Stimulated activated CD4-positive, alpha-beta T cell treated with anti-CD3 and anti-CD28 coated beads, Interleukin-12 subunit alpha, Interleukin-12 subunit beta, amount 100 ng/mL, for 48 hours (primary cell): ENCODE measurements around the gene SLC25A33.
A peak's percentile ranks its signal among the peaks of the same experiment; 100 is the strongest.
"Not testable (repeated sequence)": the region's sequence is repeated elsewhere in the genome, so short reads cannot be mapped to it uniquely, and the experiment has no call there.

Source experiments
- DNase-seq, 3 donors: peaks; one replicate each; pipeline ENCODE4 v3.0.0-alpha.2; 2020; ENCODE audit warnings: low read depth in 2 of 3, low spot score in 1 of 3

The SLC25A33 gene

DNA sequence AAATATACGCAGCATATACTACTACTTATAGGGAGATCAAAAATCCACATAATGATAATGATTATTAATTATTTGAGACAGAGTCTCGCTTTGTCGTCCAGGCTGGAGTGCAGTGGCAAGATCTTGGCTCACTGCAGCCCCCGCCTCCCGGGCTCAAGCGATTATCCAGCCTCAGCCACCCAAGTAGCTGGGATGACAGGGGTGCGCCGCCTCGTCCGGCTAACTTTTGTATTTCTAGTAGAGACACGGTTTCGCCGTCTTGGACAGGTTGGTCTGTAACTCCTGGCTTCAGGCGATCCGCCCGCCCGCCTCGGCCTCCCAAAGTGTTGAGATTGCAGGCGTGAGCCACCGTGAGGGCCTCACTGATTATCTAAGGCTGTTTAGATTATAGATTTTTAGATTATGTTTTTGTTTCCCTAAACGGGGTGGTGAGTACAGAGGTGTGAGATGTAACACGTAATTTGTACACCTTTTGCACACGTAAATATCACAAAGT is 548 bp upstream of the SLC25A33 start:
- DNase-seq, result no peak

DNA sequence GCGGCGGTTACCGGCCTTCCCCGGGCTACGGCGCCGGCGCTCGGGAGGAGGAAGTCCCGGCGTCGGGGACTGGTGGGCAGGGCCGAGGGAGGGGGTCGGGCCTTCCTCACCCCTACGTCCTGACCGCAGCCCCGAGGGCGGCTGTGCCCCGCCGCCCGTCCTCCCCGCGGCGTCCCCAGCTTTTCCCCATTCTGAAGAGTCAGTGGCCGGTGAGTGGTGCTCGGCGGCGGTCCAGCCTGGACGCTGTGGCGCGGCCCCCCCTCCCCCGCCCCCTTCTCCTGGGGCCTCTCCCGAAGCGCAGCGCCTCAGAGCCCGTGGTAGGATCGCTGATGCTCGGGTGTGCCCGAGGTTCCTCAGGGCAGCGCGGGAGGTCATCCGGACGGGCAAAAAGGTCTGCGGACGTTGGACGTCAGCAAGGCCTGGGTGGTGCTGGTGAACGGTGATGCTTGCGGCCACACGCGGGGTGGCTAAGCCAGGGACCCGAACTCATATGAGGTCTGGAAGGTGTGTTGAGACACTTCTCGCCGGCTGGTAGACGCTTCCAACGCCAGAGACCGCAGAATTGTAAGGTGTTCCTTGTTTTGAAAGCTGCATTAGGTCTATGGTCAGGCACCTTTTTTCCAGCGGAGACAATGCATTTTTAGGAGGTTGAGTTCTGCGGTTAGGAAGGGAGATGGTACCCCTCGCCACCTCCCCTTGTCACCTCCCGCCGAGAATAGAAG is 725 bp downstream of the SLC25A33 start:
- peak in 1 of 3 donors; percentile 38 for DNase-seq

DNA sequence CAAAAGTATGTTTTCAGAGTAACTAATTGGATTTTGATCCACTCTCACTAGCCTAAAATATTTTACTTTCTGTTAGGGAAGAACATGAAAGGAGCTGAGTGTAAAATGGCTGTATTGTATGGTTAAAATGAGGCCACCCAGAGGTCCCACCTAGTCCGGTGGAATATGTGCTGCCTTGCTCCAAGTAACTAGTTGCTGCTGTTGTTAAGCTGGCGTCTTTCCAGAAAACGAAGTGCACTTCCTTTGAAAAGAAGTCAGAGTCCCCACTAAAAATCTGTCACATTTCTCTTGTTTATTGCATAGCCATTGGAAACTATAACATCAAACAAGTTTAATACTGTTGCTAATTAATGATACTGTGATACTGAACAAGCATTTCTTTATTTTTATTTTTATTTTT is 3.2 kb downstream of the SLC25A33 start:
- DNase-seq, result no peak

DNA sequence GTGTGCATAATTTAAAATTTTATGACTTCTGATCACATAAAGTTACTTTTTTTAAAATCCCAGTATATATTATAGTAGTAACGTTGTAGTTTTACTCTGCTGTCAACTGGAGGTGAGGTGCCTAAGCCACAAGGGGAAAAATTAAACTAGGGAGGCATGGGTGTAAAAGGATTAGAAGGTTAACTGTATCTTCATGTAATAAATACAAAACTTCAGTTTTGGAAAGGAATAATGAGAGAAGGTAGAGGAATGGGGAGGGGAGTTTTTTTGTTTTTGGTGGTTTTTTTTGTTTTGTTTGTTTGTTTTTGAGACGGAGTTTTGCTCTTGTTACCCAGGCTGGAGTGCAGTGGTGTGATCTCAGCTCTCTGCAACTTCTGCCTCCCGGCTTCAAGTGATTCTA is 5.7 kb downstream of the SLC25A33 start:
- DNase-seq, result no peak

GRCh38 chr1:9549955-9550546 is 10.8 kb downstream of the SLC25A33 start:
- DNase-seq, result no peak

GRCh38 chr1:9551984-9552383 is 12.7 kb downstream of the SLC25A33 start:
- no peak for DNase-seq

DNA sequence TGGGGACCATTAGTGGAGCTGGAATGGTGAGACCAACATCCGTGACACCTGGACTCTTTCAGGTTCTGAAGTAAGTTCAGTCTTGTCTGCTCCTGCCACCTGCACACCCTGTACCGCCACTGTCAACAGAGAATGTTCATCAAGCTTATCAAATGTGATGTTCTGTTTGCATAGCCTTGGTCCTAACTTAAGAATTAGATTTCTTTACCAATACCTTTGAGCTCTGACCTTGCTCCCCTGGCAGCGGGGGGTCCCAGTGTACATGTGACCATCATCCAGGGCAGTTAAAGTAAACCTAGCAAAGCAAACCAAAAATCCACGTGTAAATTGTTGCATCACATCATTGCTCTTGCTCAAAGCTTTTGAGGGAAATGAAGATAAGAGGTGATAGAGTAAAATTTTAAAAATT is 14.5 kb downstream of the SLC25A33 start:
- no peak for DNase-seq

GRCh38 chr1:9555942-9556341 is 16.7 kb downstream of the SLC25A33 start:
- no peak for DNase-seq

DNA sequence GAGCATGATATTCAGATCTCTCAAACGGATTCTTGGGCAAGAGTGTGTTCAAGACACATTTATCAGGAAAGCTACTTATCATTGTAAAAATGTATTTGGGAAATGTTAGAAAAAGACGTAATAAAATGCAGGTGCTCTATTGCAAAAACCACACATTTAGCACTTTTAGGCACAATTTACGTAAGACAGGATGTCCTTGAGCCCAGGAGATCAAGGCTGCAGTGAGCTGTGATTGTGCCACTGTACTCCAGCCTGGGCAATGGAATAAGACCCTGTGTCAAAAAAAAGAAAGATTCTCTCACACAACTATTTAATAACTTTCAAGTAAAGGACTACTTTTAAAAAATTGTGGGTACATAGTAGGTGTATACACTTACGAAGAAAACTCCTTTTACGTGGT is 18.4 kb downstream of the SLC25A33 start:
- no peak for DNase-seq

DNA sequence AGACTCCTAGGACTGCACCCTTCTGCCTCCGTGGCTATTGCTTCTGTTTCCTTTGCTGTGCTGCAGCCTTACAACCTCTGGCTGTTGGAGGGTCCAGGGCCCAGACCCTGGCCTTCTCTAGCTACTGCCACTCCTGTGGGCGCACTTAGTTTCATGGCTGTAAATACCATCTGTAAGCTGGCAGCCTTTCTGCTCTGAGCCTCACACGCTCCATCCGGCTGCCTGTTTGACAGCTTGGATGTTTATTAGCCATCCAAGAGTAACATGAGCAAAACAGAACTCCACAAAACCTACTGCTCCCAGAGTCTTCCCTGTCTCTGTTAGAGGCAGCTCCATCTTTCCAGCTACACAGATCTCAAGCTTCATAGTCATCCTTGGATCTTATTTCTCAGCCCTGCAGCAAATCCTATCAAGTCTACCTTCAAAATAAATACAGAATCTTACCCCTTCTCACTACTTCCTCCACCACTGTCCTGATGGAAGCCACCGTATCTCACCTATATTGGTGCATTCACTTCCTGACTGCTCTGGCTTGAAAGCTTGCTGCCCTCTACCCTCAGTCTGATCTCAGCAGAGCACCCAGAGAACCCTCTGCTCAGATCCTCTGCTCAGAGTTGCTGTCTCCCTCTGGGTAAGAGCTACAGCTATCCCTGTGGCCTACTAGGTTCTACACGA is 19.1 kb downstream of the SLC25A33 start:
- DNase-seq, result no peak

- DNase-seq, result no peak
Observed at GRCh38 chr1:9558946-9559545, 19.8 kb downstream of the SLC25A33 start.

DNA sequence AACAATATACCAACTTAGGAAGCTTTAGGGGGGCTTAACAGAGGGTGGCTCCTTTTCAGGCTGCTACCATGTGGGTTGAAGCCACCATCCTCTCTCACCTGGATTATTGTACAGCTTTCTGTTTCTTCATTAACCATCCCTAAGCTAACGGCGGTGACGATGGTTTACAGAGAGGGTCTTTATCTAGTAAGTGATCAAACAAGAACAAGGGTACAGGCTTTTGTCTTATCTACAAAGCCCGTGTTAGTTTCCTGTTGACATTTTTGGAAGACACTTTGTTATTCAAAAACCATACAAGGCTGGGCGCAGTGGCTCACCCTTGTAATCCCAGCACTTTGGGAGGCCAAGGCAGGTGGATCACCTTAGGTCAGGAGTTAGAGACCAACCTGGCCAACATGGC is 20.4 kb downstream of the SLC25A33 start:
- DNase-seq, result no peak

- not testable (repeated sequence) for DNase-seq
Observed at GRCh38 chr1:9560090-9560489, 20.8 kb downstream of the SLC25A33 start.

- DNase-seq, result no peak
Observed at GRCh38 chr1:9561429-9561828, 22.2 kb downstream of the SLC25A33 start.

DNA sequence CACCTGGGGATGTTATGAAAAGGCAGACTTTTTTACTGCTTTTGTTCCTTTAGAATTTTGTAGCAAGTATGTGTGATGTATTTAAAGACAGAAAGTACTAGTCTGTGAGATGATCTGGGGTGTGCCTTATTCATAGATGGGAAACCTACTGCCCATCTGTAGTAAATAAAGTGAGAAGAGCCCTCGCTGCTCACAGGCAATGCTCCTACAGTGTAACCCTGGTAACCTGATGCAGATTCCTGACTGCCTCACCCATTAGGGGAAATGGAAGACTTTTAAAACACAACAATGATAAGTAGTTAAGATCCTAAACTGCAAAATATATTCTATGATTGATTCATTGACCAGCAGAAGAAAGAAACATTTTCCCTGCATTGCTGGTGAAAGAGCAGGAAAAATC is 30.0 kb downstream of the SLC25A33 start:
- DNase-seq, result no peak

DNA sequence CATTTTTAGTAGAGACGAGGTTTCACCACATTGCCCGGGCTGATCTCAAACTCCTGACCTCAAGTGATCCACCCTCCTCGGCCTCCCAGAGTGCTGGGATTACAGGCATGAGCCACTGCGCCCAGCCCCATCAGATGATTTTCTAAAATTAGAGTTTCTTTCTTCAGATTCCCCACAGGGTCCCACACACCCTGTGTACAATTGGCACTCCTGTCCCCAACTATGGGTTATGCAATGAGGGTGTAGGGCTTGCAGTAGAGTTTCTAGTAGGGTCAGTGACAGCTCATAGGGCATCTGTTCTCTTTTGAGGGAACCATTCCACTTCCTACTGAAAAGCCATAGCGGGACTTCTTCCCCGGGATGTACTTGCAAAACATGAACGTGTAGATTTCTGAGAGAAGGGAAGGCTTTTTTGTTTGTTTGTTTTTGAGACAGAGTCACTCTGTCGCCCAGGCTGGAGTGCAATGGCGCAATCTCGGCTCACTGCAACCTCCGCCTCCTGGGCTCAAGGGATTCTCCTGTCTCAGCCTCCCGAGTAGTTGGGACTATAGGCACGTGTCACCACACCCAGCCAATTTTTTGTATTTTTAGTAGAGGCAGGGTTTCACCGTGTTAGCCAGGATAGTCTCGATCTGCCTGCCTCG is 31.7 kb downstream of the SLC25A33 start:
- not testable (repeated sequence) for DNase-seq

DNA sequence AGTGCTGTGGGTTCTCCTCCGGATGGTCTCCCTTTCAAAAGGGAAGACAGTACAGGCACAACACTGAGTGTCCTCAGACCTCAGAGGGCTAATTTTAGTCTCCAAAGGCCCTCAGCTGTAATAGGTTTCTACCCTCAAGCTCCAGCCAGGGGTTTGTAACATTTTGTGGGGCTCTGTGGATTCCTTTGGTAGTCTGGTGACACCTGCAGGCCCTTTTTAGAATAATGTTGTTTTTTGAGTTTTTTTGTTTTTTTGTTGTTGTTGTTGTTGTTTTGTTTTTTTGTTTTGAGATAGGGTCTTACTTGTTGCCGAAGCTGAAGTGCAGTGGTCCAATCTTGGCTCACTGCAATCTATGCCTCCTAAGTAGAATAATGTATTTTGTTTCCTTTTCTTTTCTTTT is 34.5 kb downstream of the SLC25A33 start:
- no peak for DNase-seq

DNA sequence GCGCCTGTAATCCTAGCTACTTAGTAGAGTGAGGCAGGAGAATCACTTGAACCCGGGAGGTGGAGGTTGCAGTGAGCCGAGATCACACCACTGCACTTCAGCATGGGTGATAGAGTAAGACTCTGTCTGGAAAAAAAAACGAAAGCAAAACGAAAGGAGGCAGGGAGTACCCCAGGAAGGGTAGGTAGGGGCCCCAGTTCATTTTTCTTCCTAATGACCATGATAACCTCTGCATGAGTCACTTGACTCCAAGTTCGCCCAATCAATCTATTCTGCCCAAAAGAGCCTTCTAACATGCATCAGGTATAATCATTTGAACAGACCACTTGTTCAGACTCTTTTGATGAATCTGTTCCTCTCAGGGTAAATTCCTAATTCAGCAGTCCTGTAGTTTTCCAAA is 36.2 kb downstream of the SLC25A33 start:
- no peak for DNase-seq

GRCh38 chr1:9576903-9577302 is 37.6 kb downstream of the SLC25A33 start:
- no peak for DNase-seq

- DNase-seq, result no peak
Observed at GRCh38 chr1:9577423-9577822, 38.2 kb downstream of the SLC25A33 start.

DNA sequence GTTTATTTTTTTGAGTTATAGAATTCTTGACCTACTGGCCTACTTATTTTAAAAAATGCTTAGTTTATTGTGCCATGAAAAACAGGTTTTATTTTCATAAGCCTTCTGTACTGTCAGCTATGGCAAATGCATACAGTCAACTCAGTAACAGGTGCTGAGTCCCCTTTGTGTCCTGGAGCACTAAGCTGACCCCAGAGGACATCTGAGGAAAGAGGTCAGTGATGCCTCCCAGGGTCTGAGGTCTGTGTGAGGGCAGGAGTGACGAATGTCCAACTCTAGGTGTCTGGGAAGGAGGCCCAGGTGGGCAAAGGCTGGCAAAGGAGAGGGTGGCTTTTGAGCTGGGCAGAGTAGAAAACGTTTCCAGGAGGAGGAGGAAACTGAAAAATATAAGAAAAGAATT is 41.7 kb downstream of the SLC25A33 start:
- no peak for DNase-seq
